ENCODE measurements around the gene TLR5.

The TLR5 gene

GRCh38 chr1:223147873-223148272 lies 4.8 kb upstream of the TLR5 start:
- no peak for DNase-seq

- DNase-seq: no peak
These were observed 4.4 kb upstream of the TLR5 start for GRCh38 chr1:223147409-223147808.

GRCh38 chr1:223146745-223147144 lies 3.7 kb upstream of the TLR5 start:
- no peak for DNase-seq

GRCh38 chr1:223144914-223145313 lies 1.9 kb upstream of the TLR5 start:
- DNase-seq: no peak

- DNase-seq: no peak
These were observed 1.4 kb upstream of the TLR5 start for GRCh38 chr1:223144431-223144830.

GRCh38 chr1:223143537-223144248 lies 645 bp upstream of the TLR5 start:
- peak; percentile 16 to 39 for DNase-seq

GRCh38 chr1:223142269-223142668 lies 779 bp downstream of the TLR5 start:
- DNase-seq: no peak

- DNase-seq: no peak
These were observed 2.2 kb downstream of the TLR5 start for GRCh38 chr1:223140611-223141405.

GRCh38 chr1:223137455-223138085 lies 5.5 kb downstream of the TLR5 start:
- DNase-seq: no peak

GRCh38 chr1:223136086-223136485 lies 7.0 kb downstream of the TLR5 start:
- no peak for DNase-seq

GRCh38 chr1:223135176-223135942 lies 7.7 kb downstream of the TLR5 start:
- DNase-seq: no peak

- peak; percentile 69 to 73 for DNase-seq
These were observed 9.1 kb downstream of the TLR5 start for GRCh38 chr1:223133824-223134435.

GRCh38 chr1:223133306-223133823 lies 9.7 kb downstream of the TLR5 start:
- DNase-seq: no peak

GRCh38 chr1:223129229-223129901 lies 13.7 kb downstream of the TLR5 start:
- peak; percentile 48 to 73 for DNase-seq

- no peak for DNase-seq
These were observed 16.3 kb downstream of the TLR5 start for GRCh38 chr1:223126741-223127140.

GRCh38 chr1:223125766-223126165 lies 17.3 kb downstream of the TLR5 start:
- no peak for DNase-seq

GRCh38 chr1:223123011-223123610 lies 19.9 kb downstream of the TLR5 start:
- no peak for DNase-seq

GRCh38 chr1:223118418-223118817 lies 24.6 kb downstream of the TLR5 start:
- no peak for DNase-seq

GRCh38 chr1:223116950-223117349 lies 26.1 kb downstream of the TLR5 start:
- no peak for DNase-seq

GRCh38 chr1:223114871-223115270 lies 28.2 kb downstream of the TLR5 start:
- DNase-seq: no peak

GRCh38 chr1:223110952-223111351 lies 32.1 kb downstream of the TLR5 start:
- DNase-seq: no peak
